ENCODE measurements around the gene TBXAS1. TPM values are rescaled to one million over a fixed set of nuclear protein-coding genes. Genes with fewer than 3 reads are reported as not detected.

TBXAS1 gene
- total and polyA plus RNA-seq, 2 of the 8 experiments (the other 6 are each of a cell fraction or from before 2014, with no cell fraction given) = 0.86 to 2.1 TPM

- TF ChIP-seq GTF2F1 (IDR thresholded peaks at IDR 0.05; ENCODE audit: borderline replicate concordance, low read depth, low read length) = no peak
- no peak for TF ChIP-seq ATF2 (IDR thresholded peaks at IDR 0.05; ENCODE audit: low read length)
- no peak for TF ChIP-seq SIRT6 (IDR thresholded peaks at IDR 0.05; ENCODE audit: low read length)
- no peak for TF ChIP-seq JUND (IDR thresholded peaks at IDR 0.05; ENCODE audit: low read length)
- no peak for TF ChIP-seq BCL11A (IDR thresholded peaks at IDR 0.05; ENCODE audit: low read depth in 2 of 2, low read length in 2 of 2)
These were observed 7.5 kb upstream of the TBXAS1 start (continued) for GRCh38 chr7:139821349-139822105.

All from H1 (cell line).